Cardiac muscle cell (in vitro differentiated cells and primary cell): ENCODE measurements around the gene BCAR1. TPM values are rescaled to one million over a fixed set of nuclear protein-coding genes. Genes with fewer than 3 reads are reported as not detected.
"Not testable (repeated sequence)": the region's sequence is repeated elsewhere in the genome, so short reads cannot be mapped to it uniquely, and the experiment has no call there.

Source experiments
- DNase-seq, 2 donors: peaks; one replicate each; pipeline versions ENCODE4 v3.0.0 to v3.0.0-alpha.2; 2010 to 2017; ENCODE audit warnings: low read depth in 1 of 2, low spot score in 1 of 2
- H3K27ac ChIP-seq: fragments of 200-600 bp; sonication (generic); 2 replicates; pipeline ENCODE4 v1.5.1; 2016
- H3K27me3 ChIP-seq: fragments of 200-600 bp; sonication (generic); 2 replicates; pipeline ENCODE4 v1.6.0; 2016; ENCODE audit warnings: control low read depth
- H3K36me3 ChIP-seq: fragments of 200-600 bp; sonication (generic); 2 replicates; pipeline ENCODE4 v1.5.1; 2016; ENCODE audit warnings: control low read depth
- H3K4me1 ChIP-seq: fragments of 200-600 bp; sonication (generic); 2 replicates; pipeline ENCODE4 v1.8.1; 2017; ENCODE audit warnings: low read depth, mild to moderate bottlenecking, mixed run types
- H3K4me3 ChIP-seq: fragments of 200-600 bp; sonication (generic); 2 replicates; pipeline ENCODE4 v1.5.1; 2016; ENCODE audit warnings: mild to moderate bottlenecking
- H3K9me3 ChIP-seq: fragments of 200-600 bp; sonication (generic); 2 replicates; pipeline ENCODE4 v1.5.1; 2017; ENCODE audit warnings: low read depth, mild to moderate bottlenecking, control low read depth
- polyA plus RNA-seq: library from polyadenylated mRNA; unstranded; fragments of >200 nt; fragmentation: Nextera tagmentation; extraction: Ambion mirVana; gene quantifications from 2 replicates; pipeline ENCODE4 v1.2.1, GENCODE V29; 2016
- total RNA-seq: library from RNA; depleted of rRNA; stranded (reverse); fragments of >200 nt; gene quantifications from 2 replicates; pipeline ENCODE4 v1.2.3, GENCODE V29; 2016
- TF ChIP-seq, protein P1 (sequence below): IDR thresholded peaks from 2 replicates; pipeline ENCODE4 v1.5.1; 2012; ENCODE audit warnings: low read depth, mild to moderate bottlenecking, low read length

The BCAR1 gene
- total and polyA plus RNA-seq, 2 experiments from 2014 or later = 83.7 to 121 TPM

DNA sequence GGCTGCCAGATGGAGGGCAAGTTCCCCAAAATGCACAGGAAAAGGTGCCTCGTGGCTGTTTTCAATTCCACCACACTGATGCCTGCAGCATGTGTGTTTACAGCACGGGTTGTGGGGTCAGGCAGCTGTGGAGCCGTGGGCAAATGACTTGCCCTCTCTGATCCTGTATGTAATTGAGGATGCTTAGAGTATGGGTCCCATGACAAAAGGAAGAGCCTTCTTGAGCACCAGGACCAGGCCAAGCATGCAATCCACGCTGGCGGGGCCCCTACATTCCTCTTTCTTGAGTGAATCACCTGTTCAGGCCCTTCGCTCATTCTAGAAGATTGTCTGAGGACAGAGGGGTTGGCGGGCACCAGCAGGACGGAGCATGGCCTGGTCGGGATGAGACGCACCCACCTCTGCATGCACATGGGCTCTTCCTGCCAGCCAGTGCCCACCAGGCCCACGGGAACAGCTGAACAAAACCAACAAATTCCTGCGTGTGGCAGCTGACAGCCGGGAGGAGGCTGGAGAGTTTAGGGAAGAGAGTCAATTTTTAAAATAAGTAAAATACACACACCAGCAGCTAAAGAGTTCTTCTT, 43.1 kb downstream of the BCAR1 start:
- no peak overlapping the region for H3K4me3 ChIP-seq
- H3K27me3 ChIP-seq = no peaks in the 10 kb centered on the region
- H3K4me1 ChIP-seq = no peaks in the 10 kb centered on the region
- TF ChIP-seq, protein P1, sequence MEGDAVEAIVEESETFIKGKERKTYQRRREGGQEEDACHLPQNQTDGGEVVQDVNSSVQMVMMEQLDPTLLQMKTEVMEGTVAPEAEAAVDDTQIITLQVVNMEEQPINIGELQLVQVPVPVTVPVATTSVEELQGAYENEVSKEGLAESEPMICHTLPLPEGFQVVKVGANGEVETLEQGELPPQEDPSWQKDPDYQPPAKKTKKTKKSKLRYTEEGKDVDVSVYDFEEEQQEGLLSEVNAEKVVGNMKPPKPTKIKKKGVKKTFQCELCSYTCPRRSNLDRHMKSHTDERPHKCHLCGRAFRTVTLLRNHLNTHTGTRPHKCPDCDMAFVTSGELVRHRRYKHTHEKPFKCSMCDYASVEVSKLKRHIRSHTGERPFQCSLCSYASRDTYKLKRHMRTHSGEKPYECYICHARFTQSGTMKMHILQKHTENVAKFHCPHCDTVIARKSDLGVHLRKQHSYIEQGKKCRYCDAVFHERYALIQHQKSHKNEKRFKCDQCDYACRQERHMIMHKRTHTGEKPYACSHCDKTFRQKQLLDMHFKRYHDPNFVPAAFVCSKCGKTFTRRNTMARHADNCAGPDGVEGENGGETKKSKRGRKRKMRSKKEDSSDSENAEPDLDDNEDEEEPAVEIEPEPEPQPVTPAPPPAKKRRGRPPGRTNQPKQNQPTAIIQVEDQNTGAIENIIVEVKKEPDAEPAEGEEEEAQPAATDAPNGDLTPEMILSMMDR = no peak
- H3K9me3 ChIP-seq = no peaks in the 10 kb centered on the region
- no peak for DNase-seq
- no peaks in the 10 kb centered on the region for H3K36me3 ChIP-seq
- H3K27ac ChIP-seq = no peak overlapping the region

DNA sequence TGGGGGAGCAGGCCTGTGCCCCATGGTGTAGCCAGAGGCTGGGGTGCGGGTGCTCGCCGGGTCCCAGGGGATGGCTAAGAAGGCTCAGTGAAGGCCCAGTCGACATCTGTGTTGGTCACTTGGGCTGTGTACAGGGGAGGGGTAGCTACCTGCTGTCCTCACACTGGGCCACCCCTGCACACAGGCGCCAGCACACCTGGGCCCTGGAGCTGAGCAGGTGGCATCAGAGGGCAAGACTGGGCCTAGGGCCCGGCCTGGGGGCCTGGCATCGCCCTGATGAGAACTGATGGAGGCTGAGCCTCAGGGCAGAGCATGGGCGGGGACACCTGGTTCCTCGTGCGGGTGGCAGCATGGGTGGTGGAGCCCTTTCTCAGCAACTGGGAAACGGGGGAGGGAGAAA, 43.6 kb downstream of the BCAR1 start:
- Histone ChIP-seq H3K27ac (no peak overlapping the region), H3K27me3 (no peaks in the 10 kb centered on the region), H3K36me3 (no peaks in the 10 kb centered on the region), H3K4me3 (no peak overlapping the region), H3K9me3 (no peaks in the 10 kb centered on the region), H3K4me1 (no peaks in the 10 kb centered on the region)
- TF ChIP-seq, protein P1 = no peak
- DNase-seq = no peak

DNA sequence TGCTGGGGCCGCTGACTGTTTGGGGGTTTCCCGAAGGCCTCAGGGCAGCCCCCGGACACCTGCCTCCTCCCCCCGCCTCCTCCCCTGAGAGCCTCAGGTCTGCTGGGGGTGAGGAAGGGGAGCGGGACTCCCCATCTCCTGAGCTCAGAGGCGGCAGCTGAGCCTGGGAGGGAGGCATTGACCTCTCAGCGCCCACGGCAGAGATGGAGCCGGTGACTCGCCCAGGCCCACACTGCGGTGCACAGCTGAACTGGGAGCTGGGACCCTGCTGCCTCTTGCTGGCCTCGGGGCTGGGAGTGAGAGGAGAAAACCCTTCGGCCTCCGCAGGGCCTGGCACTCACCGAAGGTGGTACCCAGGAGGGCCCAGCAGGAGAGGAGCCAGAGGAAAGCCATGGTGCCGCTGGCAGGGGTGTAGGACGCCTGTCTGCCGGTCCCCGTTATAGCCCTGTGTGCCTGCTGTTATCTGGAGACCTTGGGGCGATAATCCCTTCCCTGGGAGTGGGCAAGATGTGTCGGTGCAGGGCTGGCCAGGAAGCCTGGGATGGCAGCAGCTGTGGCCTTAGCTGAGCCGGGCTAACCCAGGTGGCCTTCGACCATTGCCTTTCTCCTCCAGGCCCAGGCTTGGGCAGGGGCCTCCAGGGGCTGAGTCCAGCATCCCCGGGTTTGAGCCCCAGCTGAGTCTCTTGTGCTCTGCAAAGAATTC, 44.5 kb downstream of the BCAR1 start, which contains the start of gene CTRB2:
Gene CTRB2, minus strand, starts transcription at position 413 of the 703 bp plus-strand sequence. Its CDS starts 20 bp downstream, at position 393.
- H3K4me1 ChIP-seq = no peaks in the 10 kb centered on the region
- no peaks in the 10 kb centered on the region for H3K27me3 ChIP-seq
- no peak within 1 kb of the TSS for H3K27ac ChIP-seq
- H3K9me3 ChIP-seq = no peaks in the 10 kb centered on the region
- no peak for DNase-seq
- TF ChIP-seq, protein P1 = no peak
- no peak within 1 kb of the TSS for H3K4me3 ChIP-seq
- H3K36me3 ChIP-seq = no peaks in the 10 kb centered on the region

DNA sequence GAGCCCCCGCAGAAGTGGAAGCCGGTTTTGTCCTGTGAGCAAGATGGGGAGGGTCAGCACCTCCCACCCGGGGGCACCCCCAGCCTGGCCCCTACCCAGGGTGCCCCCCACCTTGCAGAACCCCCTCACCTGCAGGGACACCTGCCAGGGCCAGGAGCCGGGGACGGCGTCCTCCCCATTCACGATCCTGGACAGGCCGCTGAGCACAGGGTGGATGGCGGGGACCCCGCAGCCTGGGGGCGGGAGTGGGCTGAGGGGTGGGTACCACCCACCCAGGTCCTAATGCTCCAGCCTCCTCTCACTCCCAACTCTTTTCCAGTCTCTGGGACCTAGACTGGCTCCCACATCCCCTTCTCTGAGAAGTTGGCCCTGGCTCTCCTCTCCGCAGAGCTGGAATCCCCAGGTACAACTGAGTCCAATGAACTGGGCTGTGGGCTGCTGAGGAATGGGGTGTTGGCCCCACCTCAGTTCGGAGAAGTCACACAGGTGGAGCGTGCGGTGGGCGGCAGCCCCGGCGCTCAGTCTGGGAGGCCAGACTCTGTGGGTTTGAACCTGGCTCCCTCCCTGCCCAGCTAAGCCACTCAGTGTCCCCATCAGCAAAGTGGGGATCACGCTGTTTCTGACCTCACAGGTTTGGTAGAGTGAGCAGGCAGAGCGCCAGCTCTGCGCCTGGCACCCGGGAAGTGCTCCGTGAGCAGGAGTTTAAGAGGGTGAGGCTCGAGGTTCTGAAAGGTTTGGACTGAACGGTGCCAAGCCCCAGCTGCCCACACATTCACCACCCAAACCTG, 45.3 kb downstream of the BCAR1 start:
- not testable (repeated sequence) for H3K9me3 ChIP-seq, DNase-seq, H3K27me3 ChIP-seq, H3K4me1 ChIP-seq, H3K27ac ChIP-seq, H3K36me3 ChIP-seq, H3K4me3 ChIP-seq

DNA sequence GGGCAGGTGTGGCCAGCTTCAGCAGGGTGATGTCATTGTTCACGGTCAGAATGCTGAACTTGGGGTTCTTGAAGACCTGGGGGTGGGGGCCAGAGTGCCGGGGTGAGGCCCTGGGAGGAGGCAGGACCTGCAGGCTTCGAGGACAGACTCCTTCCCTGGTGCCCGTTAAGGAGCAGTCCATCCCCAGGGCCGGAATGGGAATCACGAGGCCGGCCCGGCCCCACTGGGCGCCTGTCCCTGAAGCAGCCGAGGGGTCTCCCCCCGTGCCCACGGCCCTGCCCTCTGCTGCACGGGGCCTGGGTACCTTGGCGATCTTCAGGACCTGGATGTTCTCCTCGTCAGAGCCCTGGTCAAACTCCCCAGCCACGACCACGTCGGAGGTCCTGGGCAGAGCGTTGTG, 46.0 kb downstream of the BCAR1 start:
- not testable (repeated sequence) for H3K27me3 ChIP-seq, H3K27ac ChIP-seq, DNase-seq, H3K9me3 ChIP-seq, H3K4me3 ChIP-seq, H3K4me1 ChIP-seq, H3K36me3 ChIP-seq

DNA sequence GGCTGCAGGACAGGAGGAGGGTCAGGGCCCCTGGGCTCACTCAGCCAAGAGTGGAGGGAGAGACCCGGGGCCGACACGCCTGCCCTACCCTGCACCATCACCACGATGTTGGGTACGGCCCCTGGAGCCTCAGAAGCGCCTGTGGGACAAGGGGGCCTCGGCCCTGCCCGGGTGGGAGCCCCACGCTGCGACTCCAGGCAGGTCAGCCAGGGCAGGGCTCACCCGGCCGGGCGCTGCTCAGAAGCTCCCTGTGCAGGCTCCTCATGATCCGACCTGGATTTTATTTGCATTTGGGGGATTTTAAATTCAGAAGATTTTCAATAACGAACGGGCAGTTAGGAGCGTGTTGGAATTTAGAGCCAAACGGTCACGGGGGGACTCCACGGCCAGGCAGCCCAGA, 46.5 kb downstream of the BCAR1 start:
- H3K9me3 ChIP-seq, H3K4me3 ChIP-seq, H3K27ac ChIP-seq: not testable (repeated sequence)

DNA sequence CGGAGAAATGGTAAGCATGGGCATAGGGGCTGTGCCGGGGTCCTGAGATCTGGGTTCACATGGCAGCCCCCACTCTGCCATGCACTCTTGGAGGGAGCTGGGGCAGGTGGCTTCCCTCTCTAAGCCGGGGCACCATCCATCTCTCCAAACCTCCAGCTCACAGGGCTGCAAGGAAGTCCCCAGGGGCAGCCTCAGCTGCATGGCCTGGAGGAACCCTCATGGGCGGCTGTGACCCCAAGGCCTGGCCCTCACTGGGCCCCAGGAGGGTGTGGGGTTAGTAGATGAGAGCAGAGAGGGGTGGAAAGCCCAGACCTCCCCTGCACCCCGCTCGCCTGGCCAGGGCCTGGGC, 47.0 kb downstream of the BCAR1 start:
- H3K27ac ChIP-seq = no peak overlapping the region
- H3K36me3 ChIP-seq = no peaks in the 10 kb centered on the region
- H3K27me3 ChIP-seq = no peaks in the 10 kb centered on the region
- DNase-seq = no peak
- H3K4me3 ChIP-seq = no peak overlapping the region
- no peaks in the 10 kb centered on the region for H3K9me3 ChIP-seq
- TF ChIP-seq, protein P1 = no peak
- no peaks in the 10 kb centered on the region for H3K4me1 ChIP-seq

More for the DNA sequence above, 46.5 kb downstream of the BCAR1 start:
- H3K27me3 ChIP-seq, H3K36me3 ChIP-seq, H3K4me1 ChIP-seq, DNase-seq: not testable (repeated sequence)
